Gastrocnemius medialis (tissue), 4 donors: ENCODE measurements around the gene PAEP. TPM values are rescaled to one million over a fixed set of nuclear protein-coding genes. Genes with fewer than 3 reads are reported as not detected.
"Not testable (repeated sequence)": the region's sequence is repeated elsewhere in the genome, so short reads cannot be mapped to it uniquely, and the experiment has no call there.

ENCODE experiments used
- ATAC-seq, 2 donors: fragments of 150-250 bp; one replicate each; pipeline ENCODE4 v1.9.1; 2016
- DNase-seq, 2 donors: peaks; one replicate each; pipeline ENCODE4 v3.0.0-alpha.2; 2019
- H3K27ac ChIP-seq, 4 donors: fragments of 200-600 bp; sonication (generic); 1 replicate in 1 of 4; 2 replicates in 3 of 4; pipeline ENCODE4 v1.5.1; 2016 to 2018; ENCODE audit warnings: mild to moderate bottlenecking in 2 of 4, moderate library complexity in 1 of 4
- H3K27me3 ChIP-seq, 3 donors: fragments of 200-600 bp; sonication (generic) in 2 of 3; 1 replicate in 1 of 3; 2 replicates in 2 of 3; pipeline versions ENCODE4 v1.5.1 to v1.6.0; 2016 to 2019; ENCODE audit warnings: mild to moderate bottlenecking in 1 of 3, moderate library complexity in 1 of 3
- H3K36me3 ChIP-seq, 2 donors: fragments of 200-600 bp; sonication (generic) in 1 of 2; one replicate each; pipeline ENCODE4 v1.5.1; 2017 to 2018
- H3K4me1 ChIP-seq, 2 donors: fragments of 200-600 bp; sonication (generic) in 1 of 2; one replicate each; pipeline ENCODE4 v1.5.1; 2016 to 2017; ENCODE audit warnings: mild to moderate bottlenecking in 2 of 2
- H3K4me3 ChIP-seq, 4 donors: fragments of 200-600 bp; sonication (generic) in 3 of 4; 1 replicate in 1 of 4; 2 replicates in 3 of 4; pipeline ENCODE4 v1.5.1; 2016 to 2019; ENCODE audit warnings: mild to moderate bottlenecking in 2 of 4
- H3K9me3 ChIP-seq, 3 donors: fragments of 200-600 bp; sonication (generic) in 2 of 3; 1 replicate in 1 of 3; 2 replicates in 2 of 3; pipeline ENCODE4 v1.5.1; 2016 to 2019
- POLR2A ChIP-seq, 2 donors: fragments of 450-650 bp; IDR thresholded peaks; one replicate each; pipeline ENCODE4 v1.6.1; 2017; ENCODE audit warnings: antibody characterized with exemption in 2 of 2, mild to moderate bottlenecking in 2 of 2, moderate library complexity in 2 of 2
- in situ Hi-C, 4 donors: fragments of 200-750 bp; cut with MboI; loops; one replicate each; pipeline versions ENCODE4 v1.15.0 to v1.8.0; 2017; ENCODE audit warnings: low sequenced_read_pairs in 4 of 4
- intact Hi-C: fragments of 100-400 bp; cut with DNase I; formaldehyde crosslinking; loops from one replicate; pipeline ENCODE4 v1.15.1; 2023; ENCODE audit warnings: low total_unique reads
- total RNA-seq, 4 donors: library from RNA; depleted of rRNA; stranded (reverse); fragments of >200 nt; gene quantifications; one replicate each; pipeline versions ENCODE4 v1.1.0 to v1.2.3, GENCODE V29; 2016
- TF ChIP-seq, protein P1 (sequence below), 5 experiments: fragments of 450-650 bp in 3 of 5; fragments of 200-600 bp in 2 of 5; sonication (generic) in 2 of 5; IDR thresholded peaks in 4 of 5; conservative IDR thresholded peaks in 1 of 5; 1 replicate in 4 of 5; 2 replicates in 1 of 5; pipeline ENCODE4 v1.5.1; 2016 to 2019; ENCODE audit warnings: antibody characterized with exemption in 5 of 5, mild to moderate bottlenecking in 3 of 5, moderate library complexity in 3 of 5

Gene PAEP
- not detected for total RNA-seq

- TF ChIP-seq, protein P1, sequence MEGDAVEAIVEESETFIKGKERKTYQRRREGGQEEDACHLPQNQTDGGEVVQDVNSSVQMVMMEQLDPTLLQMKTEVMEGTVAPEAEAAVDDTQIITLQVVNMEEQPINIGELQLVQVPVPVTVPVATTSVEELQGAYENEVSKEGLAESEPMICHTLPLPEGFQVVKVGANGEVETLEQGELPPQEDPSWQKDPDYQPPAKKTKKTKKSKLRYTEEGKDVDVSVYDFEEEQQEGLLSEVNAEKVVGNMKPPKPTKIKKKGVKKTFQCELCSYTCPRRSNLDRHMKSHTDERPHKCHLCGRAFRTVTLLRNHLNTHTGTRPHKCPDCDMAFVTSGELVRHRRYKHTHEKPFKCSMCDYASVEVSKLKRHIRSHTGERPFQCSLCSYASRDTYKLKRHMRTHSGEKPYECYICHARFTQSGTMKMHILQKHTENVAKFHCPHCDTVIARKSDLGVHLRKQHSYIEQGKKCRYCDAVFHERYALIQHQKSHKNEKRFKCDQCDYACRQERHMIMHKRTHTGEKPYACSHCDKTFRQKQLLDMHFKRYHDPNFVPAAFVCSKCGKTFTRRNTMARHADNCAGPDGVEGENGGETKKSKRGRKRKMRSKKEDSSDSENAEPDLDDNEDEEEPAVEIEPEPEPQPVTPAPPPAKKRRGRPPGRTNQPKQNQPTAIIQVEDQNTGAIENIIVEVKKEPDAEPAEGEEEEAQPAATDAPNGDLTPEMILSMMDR (IDR thresholded peaks at IDR 0.05 in 4 of 5, conservative IDR thresholded peaks at IDR 0.05 in 1 of 5): no peak
- no peak for TF ChIP-seq POLR2A (IDR thresholded peaks at IDR 0.05)
- no peaks in the 10 kb centered on the region for H3K4me1 ChIP-seq
- ATAC-seq (no peak), DNase-seq (no peak)
- intact Hi-C loops: no loop called here
- no peak within 1 kb of the TSS for H3K27ac ChIP-seq
- H3K4me3 ChIP-seq: no peak within 1 kb of the TSS
- peaks cover 0 to 12% (median 1%) of the 10 kb centered on the region in 3 donors for H3K27me3 ChIP-seq
- no peaks in the 10 kb centered on the region for H3K36me3 ChIP-seq
- in situ Hi-C loops: no loop called here
- no peaks in the 10 kb centered on the region for H3K9me3 ChIP-seq
These were observed at the start of gene PAEP for GRCh38 chr9:135561391-135562234. PAEP (plus strand) TSS chr9:135561756.

GRCh38 chr9:135512241-135512603 is 49.3 kb upstream of the PAEP start:
- in situ Hi-C loops (no loop called here), intact Hi-C loops (no loop called here)

GRCh38 chr9:135512904-135513303 is 48.7 kb upstream of the PAEP start:
- Histone ChIP-seq H3K9me3 (no peaks in the 10 kb centered on the region), H3K27me3 (no peaks in the 10 kb centered on the region), H3K4me1 (no peaks in the 10 kb centered on the region), H3K27ac (no peak overlapping the region), H3K36me3 (no peaks in the 10 kb centered on the region), H3K4me3 (no peak overlapping the region)
- DNase-seq: no peak
- ATAC-seq: no peak
- TF ChIP-seq, protein P1 (IDR thresholded peaks at IDR 0.05 in 4 of 5, conservative IDR thresholded peaks at IDR 0.05 in 1 of 5): no peak
- TF ChIP-seq POLR2A (IDR thresholded peaks at IDR 0.05): no peak
- intact Hi-C loops (no loop called here), in situ Hi-C loops (no loop called here)

More at GRCh38 chr9:135512241-135512603, 49.3 kb upstream of the PAEP start:
- Histone ChIP-seq H3K27ac (no peak overlapping the region), H3K9me3 (no peaks in the 10 kb centered on the region), H3K27me3 (no peaks in the 10 kb centered on the region), H3K36me3 (no peaks in the 10 kb centered on the region), H3K4me3 (no peak overlapping the region), H3K4me1 (no peaks in the 10 kb centered on the region)
- no peak for TF ChIP-seq POLR2A (IDR thresholded peaks at IDR 0.05)
- TF ChIP-seq, protein P1 (IDR thresholded peaks at IDR 0.05 in 4 of 5, conservative IDR thresholded peaks at IDR 0.05 in 1 of 5): no peak
- no peak for ATAC-seq
- DNase-seq: no peak

- ATAC-seq (no peak), DNase-seq (no peak)
- TF ChIP-seq POLR2A (IDR thresholded peaks at IDR 0.05): no peak
- TF ChIP-seq, protein P1 (IDR thresholded peaks at IDR 0.05 in 4 of 5, conservative IDR thresholded peaks at IDR 0.05 in 1 of 5): no peak
- H3K27me3 ChIP-seq: peaks cover 0 to 1% (median 0%) of the 10 kb centered on the region in 3 donors
- no peak overlapping the region for H3K4me3 ChIP-seq
- no peak overlapping the region for H3K27ac ChIP-seq
- no peaks in the 10 kb centered on the region for H3K9me3 ChIP-seq
- no peaks in the 10 kb centered on the region for H3K4me1 ChIP-seq
- intact Hi-C loops (no loop called here), in situ Hi-C loops (no loop called here)
- H3K36me3 ChIP-seq: no peaks in the 10 kb centered on the region
These were observed 48.2 kb upstream of the PAEP start for GRCh38 chr9:135513351-135513846.

DNA sequence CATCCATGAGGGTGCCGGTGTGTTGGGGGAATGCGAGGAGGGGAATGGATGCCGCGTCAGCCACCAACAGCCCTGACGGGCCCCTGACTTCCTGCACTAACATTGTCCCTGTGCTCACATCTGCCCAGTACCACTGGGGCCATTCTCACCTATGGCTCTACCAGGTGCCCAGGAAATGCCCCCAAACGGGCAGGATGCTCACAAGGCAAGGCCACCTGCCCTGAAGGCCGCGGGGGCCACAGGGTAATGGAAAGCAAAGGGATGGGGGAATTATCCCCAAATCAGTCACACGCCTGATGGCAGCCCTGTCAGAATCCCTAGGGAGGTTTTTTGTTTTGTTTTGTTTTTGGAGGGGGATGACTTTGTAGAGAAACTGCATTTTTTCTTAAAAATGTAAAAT is 47.6 kb upstream of the PAEP start:
- in situ Hi-C loops, H3K4me1 ChIP-seq, H3K36me3 ChIP-seq, DNase-seq, H3K9me3 ChIP-seq, ATAC-seq, H3K27ac ChIP-seq, H3K4me3 ChIP-seq, H3K27me3 ChIP-seq, intact Hi-C loops: not testable (repeated sequence)
